SK-N-SH treated with all-trans-retinoic acid at 6 μM for 48 hours (cell line): ENCODE measurements around the gene IFITM1.

Experiments
- BACH2 ChIP-seq: fragments of 250-450 bp; sonication (Bioruptor Pico); IDR thresholded peaks from 2 replicates; pipeline ENCODE4 v1.9.0; 2021; ENCODE audit warnings: mild to moderate bottlenecking, borderline replicate concordance
- ZFP3 ChIP-seq: fragments of 250-450 bp; sonication (Bioruptor Pico); IDR thresholded peaks from 2 replicates; pipeline ENCODE4 v1.5.0; 2020; ENCODE audit warnings: mild to moderate bottlenecking, moderate library complexity
- ZNF565 ChIP-seq: fragments of 450-650 bp; formaldehyde crosslinking; conservative IDR thresholded peaks from 2 replicates; pipeline ENCODE4 v1.5.0; 2020; ENCODE audit warnings: low read depth, mild to moderate bottlenecking, moderate library complexity
- TF ChIP-seq, protein P1 (sequence below): fragments of 250-450 bp; sonication (Bioruptor Pico); IDR thresholded peaks from 2 replicates; pipeline ENCODE4 v1.5.1; 2021; ENCODE audit warnings: mild to moderate bottlenecking, moderate library complexity

DNA sequence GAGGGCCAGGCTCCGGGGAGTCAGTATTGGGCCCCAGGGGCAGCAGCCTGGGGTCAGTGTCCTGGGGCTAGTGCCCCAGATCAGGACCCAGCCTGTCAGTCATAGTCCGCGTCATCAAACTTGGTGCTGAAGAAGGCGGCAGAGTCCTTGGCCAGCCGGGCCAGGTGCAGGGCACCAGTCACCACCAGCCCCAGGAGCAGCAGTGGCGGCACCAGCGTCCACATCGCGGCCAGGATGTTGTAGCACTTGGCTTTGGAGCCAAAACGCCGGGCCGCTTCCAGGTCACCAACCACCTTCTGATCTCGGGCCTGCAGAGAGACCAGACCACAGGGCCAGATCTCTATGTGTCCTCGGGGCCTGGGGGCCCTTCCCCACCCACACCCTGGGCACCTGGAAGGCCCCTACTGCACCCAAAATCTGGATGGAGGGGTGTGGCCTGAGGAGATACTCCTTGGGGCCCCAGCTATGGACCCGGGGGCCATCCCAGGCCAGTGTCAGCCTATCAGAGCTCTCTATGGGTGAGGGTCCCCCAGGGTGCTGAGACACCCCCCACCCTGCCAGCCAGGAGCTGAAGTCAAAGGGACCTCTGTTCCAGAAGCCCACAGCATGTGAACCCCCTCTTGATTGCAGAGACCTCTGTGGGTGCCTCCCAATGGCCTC lies 15.3 kb upstream of the IFITM1 start:
- TF ChIP-seq ZNF565 (CRISPR knock-in tag), result no peak
- no peak for TF ChIP-seq BACH2 (CRISPR knock-in tag)
- TF ChIP-seq ZFP3 (CRISPR knock-in tag), result no peak
- TF ChIP-seq, protein P1, sequence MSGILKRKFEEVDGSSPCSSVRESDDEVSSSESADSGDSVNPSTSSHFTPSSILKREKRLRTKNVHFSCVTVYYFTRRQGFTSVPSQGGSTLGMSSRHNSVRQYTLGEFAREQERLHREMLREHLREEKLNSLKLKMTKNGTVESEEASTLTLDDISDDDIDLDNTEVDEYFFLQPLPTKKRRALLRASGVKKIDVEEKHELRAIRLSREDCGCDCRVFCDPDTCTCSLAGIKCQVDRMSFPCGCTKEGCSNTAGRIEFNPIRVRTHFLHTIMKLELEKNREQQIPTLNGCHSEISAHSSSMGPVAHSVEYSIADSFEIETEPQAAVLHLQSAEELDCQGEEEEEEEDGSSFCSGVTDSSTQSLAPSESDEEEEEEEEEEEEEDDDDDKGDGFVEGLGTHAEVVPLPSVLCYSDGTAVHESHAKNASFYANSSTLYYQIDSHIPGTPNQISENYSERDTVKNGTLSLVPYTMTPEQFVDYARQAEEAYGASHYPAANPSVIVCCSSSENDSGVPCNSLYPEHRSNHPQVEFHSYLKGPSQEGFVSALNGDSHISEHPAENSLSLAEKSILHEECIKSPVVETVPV (CRISPR knock-in tag), result no peak
